ENCODE results near the gene MAPK1.
A peak's percentile ranks its signal among the peaks of the same experiment; 100 is the strongest.
"Not testable (repeated sequence)": the region's sequence is repeated elsewhere in the genome, so short reads cannot be mapped to it uniquely, and the experiment has no call there.

Gene MAPK1

GRCh38 chr22:21840236-21840823 is 27.1 kb downstream of the MAPK1 start:
- Histone ChIP-seq H3K4me1 (ENCODE audit: insufficient read depth, low read length) (peaks cover 26% of the 10 kb centered on the region), H3K27me3 (ENCODE audit: control insufficient read depth in 1 of 2, insufficient read depth in 2 of 2, low read length in 2 of 2) (no peaks in the 10 kb centered on the region), H3K27ac (ENCODE audit: low read depth, low read length) (no peak overlapping the region), H3K9me3 (ENCODE audit: low read length) (no peaks in the 10 kb centered on the region), H3K4me3 (ENCODE audit: low read depth in 1 of 2, low read length in 2 of 2) (no peak overlapping the region), H3K9ac (ENCODE audit: low read length) (no peak overlapping the region), H3K36me3 (ENCODE audit: insufficient read depth, low read length) (no peaks in the 10 kb centered on the region)

GRCh38 chr22:21839765-21840140 is 27.7 kb downstream of the MAPK1 start:
- H3K9ac ChIP-seq (ENCODE audit: low read length) = no peak overlapping the region
- H3K9me3 ChIP-seq (ENCODE audit: low read length) = no peaks in the 10 kb centered on the region
- no peaks in the 10 kb centered on the region for H3K27me3 ChIP-seq (ENCODE audit: control insufficient read depth in 1 of 2, insufficient read depth in 2 of 2, low read length in 2 of 2)
- peaks cover 32% of the 10 kb centered on the region for H3K4me1 ChIP-seq (ENCODE audit: insufficient read depth, low read length)
- H3K27ac ChIP-seq (ENCODE audit: low read depth, low read length) = no peak overlapping the region
- H3K36me3 ChIP-seq (ENCODE audit: insufficient read depth, low read length) = no peaks in the 10 kb centered on the region
- H3K4me3 ChIP-seq (ENCODE audit: low read depth in 1 of 2, low read length in 2 of 2) = no peak overlapping the region

GRCh38 chr22:21839104-21839764 is 28.2 kb downstream of the MAPK1 start:
- H3K9me3 ChIP-seq (ENCODE audit: low read length); H3K4me3 ChIP-seq (ENCODE audit: low read depth in 1 of 2, low read length in 2 of 2); H3K27ac ChIP-seq (ENCODE audit: low read depth, low read length); H3K9ac ChIP-seq (ENCODE audit: low read length); H3K27me3 ChIP-seq (ENCODE audit: control insufficient read depth in 1 of 2, insufficient read depth in 2 of 2, low read length in 2 of 2); H3K36me3 ChIP-seq (ENCODE audit: insufficient read depth, low read length): not testable (repeated sequence)
- H3K4me1 ChIP-seq (ENCODE audit: insufficient read depth, low read length) = peaks cover 35% of the 10 kb centered on the region

- Histone ChIP-seq H3K27me3 (ENCODE audit: control insufficient read depth in 1 of 2, insufficient read depth in 2 of 2, low read length in 2 of 2) (no peaks in the 10 kb centered on the region), H3K9ac (ENCODE audit: low read length) (no peak overlapping the region), H3K9me3 (ENCODE audit: low read length) (no peaks in the 10 kb centered on the region), H3K4me1 (ENCODE audit: insufficient read depth, low read length) (peaks cover 42% of the 10 kb centered on the region), H3K36me3 (ENCODE audit: insufficient read depth, low read length) (no peaks in the 10 kb centered on the region), H3K4me3 (ENCODE audit: low read depth in 1 of 2, low read length in 2 of 2) (no peak overlapping the region), H3K27ac (ENCODE audit: low read depth, low read length) (peak overlapping the region; percentile 77)
Observed at GRCh38 chr22:21837248-21837979, 30.0 kb downstream of the MAPK1 start.

- not testable (repeated sequence) for H3K9ac ChIP-seq (ENCODE audit: low read length); H3K36me3 ChIP-seq (ENCODE audit: insufficient read depth, low read length); H3K27ac ChIP-seq (ENCODE audit: low read depth, low read length); H3K27me3 ChIP-seq (ENCODE audit: control insufficient read depth in 1 of 2, insufficient read depth in 2 of 2, low read length in 2 of 2); H3K9me3 ChIP-seq (ENCODE audit: low read length); H3K4me3 ChIP-seq (ENCODE audit: low read depth in 1 of 2, low read length in 2 of 2)
- peaks cover 52% of the 10 kb centered on the region for H3K4me1 ChIP-seq (ENCODE audit: insufficient read depth, low read length)
Observed at GRCh38 chr22:21836486-21836885, 31.0 kb downstream of the MAPK1 start.

GRCh38 chr22:21835378-21835777 is 32.1 kb downstream of the MAPK1 start:
- Histone ChIP-seq H3K9ac (ENCODE audit: low read length) (no peak overlapping the region), H3K9me3 (ENCODE audit: low read length) (no peaks in the 10 kb centered on the region), H3K27me3 (ENCODE audit: control insufficient read depth in 1 of 2, insufficient read depth in 2 of 2, low read length in 2 of 2) (no peaks in the 10 kb centered on the region), H3K4me3 (ENCODE audit: low read depth in 1 of 2, low read length in 2 of 2) (no peak overlapping the region), H3K27ac (ENCODE audit: low read depth, low read length) (no peak overlapping the region), H3K4me1 (ENCODE audit: insufficient read depth, low read length) (peaks cover 53% of the 10 kb centered on the region), H3K36me3 (ENCODE audit: insufficient read depth, low read length) (no peaks in the 10 kb centered on the region)

- H3K4me3 ChIP-seq (ENCODE audit: low read depth in 1 of 2, low read length in 2 of 2) = no peak overlapping the region
- peaks cover 53% of the 10 kb centered on the region for H3K4me1 ChIP-seq (ENCODE audit: insufficient read depth, low read length)
- H3K36me3 ChIP-seq (ENCODE audit: insufficient read depth, low read length) = no peaks in the 10 kb centered on the region
- no peaks in the 10 kb centered on the region for H3K27me3 ChIP-seq (ENCODE audit: control insufficient read depth in 1 of 2, insufficient read depth in 2 of 2, low read length in 2 of 2)
- H3K9ac ChIP-seq (ENCODE audit: low read length) = no peak overlapping the region
- no peaks in the 10 kb centered on the region for H3K9me3 ChIP-seq (ENCODE audit: low read length)
- H3K27ac ChIP-seq (ENCODE audit: low read depth, low read length) = no peak overlapping the region
Observed at GRCh38 chr22:21834869-21835268, 32.6 kb downstream of the MAPK1 start.

DNA sequence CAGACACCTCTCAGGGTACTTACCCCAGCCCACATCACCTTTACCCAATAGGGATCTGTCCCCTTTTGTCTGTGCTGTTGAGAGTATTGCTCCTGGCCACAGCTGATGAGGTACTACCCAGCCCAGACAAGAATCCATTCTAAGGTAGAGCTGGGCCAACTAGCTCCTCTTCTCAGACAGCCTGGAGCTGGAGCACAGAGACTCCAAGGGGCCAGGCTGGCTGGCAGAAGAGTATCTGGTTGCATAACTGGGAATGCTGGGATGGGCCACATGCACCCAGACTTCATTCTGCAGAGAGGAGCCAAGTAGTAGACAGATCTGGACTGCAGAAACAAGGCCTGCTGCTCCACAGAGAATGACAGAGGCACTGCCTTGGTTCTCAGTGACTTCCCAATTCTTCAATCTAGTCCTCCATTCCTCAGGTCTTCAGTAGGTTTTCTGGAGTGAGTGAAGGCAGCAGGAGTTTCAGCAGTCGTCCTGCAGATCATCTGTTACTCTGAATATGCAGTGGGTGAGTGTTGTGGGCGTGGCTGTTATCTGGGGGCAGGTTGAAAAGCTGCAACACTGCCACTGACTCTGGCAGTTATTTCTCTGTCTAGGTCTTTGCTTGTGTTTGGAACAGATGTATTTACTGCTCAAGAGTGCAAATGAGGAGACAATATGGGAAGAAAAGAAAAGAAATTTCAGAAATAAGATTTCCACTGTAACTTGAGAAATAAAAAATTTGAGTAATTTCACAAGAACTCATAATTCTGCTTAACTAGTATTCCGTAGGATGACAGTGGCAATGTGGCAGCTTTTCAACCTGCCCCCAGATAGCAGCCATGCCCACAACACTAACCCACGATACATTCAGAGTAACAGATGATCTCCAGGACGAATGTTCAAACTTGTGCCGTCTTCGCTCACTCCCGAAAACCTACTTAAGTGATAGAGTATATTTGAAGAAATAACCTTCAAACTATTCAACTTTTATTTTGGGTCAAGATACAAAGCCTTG is 34.9 kb downstream of the MAPK1 start:
- H3K4me1 ChIP-seq (ENCODE audit: insufficient read depth, low read length) = peaks cover 60% of the 10 kb centered on the region
- no peak overlapping the region for H3K4me3 ChIP-seq (ENCODE audit: low read depth in 1 of 2, low read length in 2 of 2)
- H3K27ac ChIP-seq (ENCODE audit: low read depth, low read length) = no peak overlapping the region
- H3K36me3 ChIP-seq (ENCODE audit: insufficient read depth, low read length) = no peaks in the 10 kb centered on the region
- H3K9ac ChIP-seq (ENCODE audit: low read length) = no peak overlapping the region
- H3K27me3 ChIP-seq (ENCODE audit: control insufficient read depth in 1 of 2, insufficient read depth in 2 of 2, low read length in 2 of 2) = no peaks in the 10 kb centered on the region
- no peaks in the 10 kb centered on the region for H3K9me3 ChIP-seq (ENCODE audit: low read length)

- no peaks in the 10 kb centered on the region for H3K9me3 ChIP-seq (ENCODE audit: low read length)
- H3K4me3 ChIP-seq (ENCODE audit: low read depth in 1 of 2, low read length in 2 of 2) = no peak overlapping the region
- no peaks in the 10 kb centered on the region for H3K36me3 ChIP-seq (ENCODE audit: insufficient read depth, low read length)
- H3K27ac ChIP-seq (ENCODE audit: low read depth, low read length) = no peak overlapping the region
- no peak overlapping the region for H3K9ac ChIP-seq (ENCODE audit: low read length)
- peaks cover 43% of the 10 kb centered on the region for H3K4me1 ChIP-seq (ENCODE audit: insufficient read depth, low read length)
- H3K27me3 ChIP-seq (ENCODE audit: control insufficient read depth in 1 of 2, insufficient read depth in 2 of 2, low read length in 2 of 2) = no peaks in the 10 kb centered on the region
Observed at GRCh38 chr22:21829523-21829922, 37.9 kb downstream of the MAPK1 start.

DNA sequence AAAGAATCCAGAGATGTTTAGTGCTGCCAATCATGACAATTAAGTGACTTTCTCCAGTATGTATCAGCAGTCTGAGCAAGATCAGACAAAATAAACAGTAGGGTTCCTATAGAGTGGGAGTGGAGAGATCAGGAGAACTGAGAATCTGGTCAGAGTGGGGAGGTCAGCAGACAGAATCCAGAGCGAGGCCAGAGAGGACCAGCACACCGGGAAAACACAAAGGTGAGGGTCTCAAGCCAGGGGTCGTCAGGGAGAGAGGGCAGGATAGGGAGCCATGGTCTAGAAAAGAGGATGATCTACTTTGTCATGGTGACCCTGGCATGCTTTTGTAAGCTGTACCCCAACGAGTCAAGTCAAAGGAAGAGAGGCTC is 39.2 kb downstream of the MAPK1 start:
- Histone ChIP-seq H3K4me3 (ENCODE audit: low read depth in 1 of 2, low read length in 2 of 2) (no peak overlapping the region), H3K4me1 (ENCODE audit: insufficient read depth, low read length) (peaks cover 48% of the 10 kb centered on the region), H3K9ac (ENCODE audit: low read length) (no peak overlapping the region), H3K27ac (ENCODE audit: low read depth, low read length) (no peak overlapping the region), H3K27me3 (ENCODE audit: control insufficient read depth in 1 of 2, insufficient read depth in 2 of 2, low read length in 2 of 2) (no peaks in the 10 kb centered on the region), H3K9me3 (ENCODE audit: low read length) (no peaks in the 10 kb centered on the region), H3K36me3 (ENCODE audit: insufficient read depth, low read length) (no peaks in the 10 kb centered on the region)

- no peaks in the 10 kb centered on the region for H3K9me3 ChIP-seq (ENCODE audit: low read length)
- peaks cover 44% of the 10 kb centered on the region for H3K4me1 ChIP-seq (ENCODE audit: insufficient read depth, low read length)
- H3K9ac ChIP-seq (ENCODE audit: low read length) = no peak overlapping the region
- no peak overlapping the region for H3K27ac ChIP-seq (ENCODE audit: low read depth, low read length)
- H3K27me3 ChIP-seq (ENCODE audit: control insufficient read depth in 1 of 2, insufficient read depth in 2 of 2, low read length in 2 of 2) = no peaks in the 10 kb centered on the region
- no peak overlapping the region for H3K4me3 ChIP-seq (ENCODE audit: low read depth in 1 of 2, low read length in 2 of 2)
- no peaks in the 10 kb centered on the region for H3K36me3 ChIP-seq (ENCODE audit: insufficient read depth, low read length)
Observed at GRCh38 chr22:21827628-21828267, 39.7 kb downstream of the MAPK1 start.

All from muscle layer of colon (tissue), 2 donors.